EL (cell line): ENCODE measurements around the gene M1AP.
"Not testable (repeated sequence)": the region's sequence is repeated elsewhere in the genome, so short reads cannot be mapped to it uniquely, and the experiment has no call there.

Experiments used
- DNase-seq: peaks from one replicate; pipeline ENCODE4 v3.0.0-alpha.2; 2016

The M1AP gene

GRCh38 chr2:74562126-74562775, 85.9 kb downstream of the M1AP start:
- no peak for DNase-seq

GRCh38 chr2:74561022-74561421, 87.1 kb downstream of the M1AP start:
- DNase-seq, result not testable (repeated sequence)

GRCh38 chr2:74560591-74560990, 87.5 kb downstream of the M1AP start:
- DNase-seq, result no peak

- no peak for DNase-seq
Measured at GRCh38 chr2:74559912-74560311, 88.2 kb downstream of the M1AP start.

- no peak for DNase-seq
Measured at GRCh38 chr2:74558284-74559230, 89.6 kb downstream of the M1AP start.

- no peak for DNase-seq
Measured at GRCh38 chr2:74556831-74557370, 91.2 kb downstream of the M1AP start.

- DNase-seq, result no peak
Measured at GRCh38 chr2:74556159-74556558, 92.0 kb downstream of the M1AP start.

- no peak for DNase-seq
Measured at GRCh38 chr2:74555610-74556103, 92.5 kb downstream of the M1AP start.

GRCh38 chr2:74554820-74555531, 93.2 kb downstream of the M1AP start:
- peak; percentile 32 for DNase-seq

GRCh38 chr2:74553892-74554819, 94.0 kb downstream of the M1AP start, which contains the start of the genes DOK1 and LOXL3:
DOK1 (plus strand) TSS chr2:74554720; CDS start chr2:74554755, 35 bp downstream.
LOXL3 (minus strand) TSS chr2:74553942; CDS start chr2:74552634, 1,308 bp downstream.
- DNase-seq, result peak; percentile 94

- peak; percentile 59 for DNase-seq
Measured at GRCh38 chr2:74552914-74553811, 95.0 kb downstream of the M1AP start.

GRCh38 chr2:74551942-74552913, 95.9 kb downstream of the M1AP start:
- DNase-seq, result peak; percentile 45

GRCh38 chr2:74551530-74551929, 96.6 kb downstream of the M1AP start:
- DNase-seq, result no peak

- peak; percentile 46 for DNase-seq
Measured at GRCh38 chr2:74550231-74550630, 97.9 kb downstream of the M1AP start.

GRCh38 chr2:74548900-74549826, 99.0 kb downstream of the M1AP start:
- DNase-seq, result peak; percentile 70

- no peak for DNase-seq
Measured at GRCh38 chr2:74548285-74548899, 99.7 kb downstream of the M1AP start.

- no peak for DNase-seq
Measured at GRCh38 chr2:74546004-74546403, 102.1 kb downstream of the M1AP start.

- no peak for DNase-seq
Measured at GRCh38 chr2:74544634-74545033, 103.5 kb downstream of the M1AP start.
